ENCODE results near the gene PRKAR1B. TPM values are rescaled to one million over a fixed set of nuclear protein-coding genes. Genes with fewer than 3 reads are reported as not detected.

PRKAR1B gene
- total RNA-seq, 2 donors from 2014 or later = 2.0 to 3.4 TPM

- Histone ChIP-seq H3K36me3 (replicated peaks in 1 of 2; ENCODE audit: insufficient read depth in 1 of 2, low read depth in 2 of 2) (no peaks in the 10 kb centered on the region), H3K27me3 (no peaks in the 10 kb centered on the region), H3K4me1 (no peaks in the 10 kb centered on the region), H3K9me3 (no peaks in the 10 kb centered on the region), H3K4me3 (no peak overlapping the region), H3K27ac (no peak overlapping the region)
- intact Hi-C loops (cut with DNase I) = no loop called here
- no peak for TF ChIP-seq CTCF (IDR thresholded peaks at IDR 0.05)
- no peak for TF ChIP-seq POLR2A (IDR thresholded peaks at IDR 0.05)
- WGBS, 2 donors = 64 to 74% methylated on average over 5 of the region's 5 CpGs
- DNase-seq (no peak), ATAC-seq (no peak)
These were observed 96.5 kb downstream of the PRKAR1B start for GRCh38 chr7:630539-630938.

DNA sequence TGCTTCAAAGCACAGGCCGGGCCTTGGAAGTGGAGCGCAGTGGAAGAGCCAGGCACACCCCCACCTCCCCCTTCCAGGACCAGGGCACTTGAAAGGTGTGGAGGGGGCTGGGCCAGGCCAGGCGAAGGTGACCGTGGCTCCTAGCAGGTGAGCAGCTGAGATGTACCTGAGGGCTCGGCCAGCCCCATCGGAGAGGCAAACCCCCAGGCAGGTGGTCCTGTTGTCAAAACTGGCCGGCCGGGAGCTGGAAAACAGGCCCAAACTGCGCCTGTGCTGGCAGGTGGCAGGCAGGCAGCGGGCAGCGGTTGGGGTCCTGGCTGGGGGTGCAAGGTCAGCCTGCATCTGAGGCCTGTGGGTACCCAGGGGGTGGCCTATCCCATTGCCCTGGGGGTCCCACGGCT lies 97.0 kb downstream of the PRKAR1B start:
- H3K4me1 ChIP-seq = no peaks in the 10 kb centered on the region
- intact Hi-C loops (cut with DNase I) = no loop called here
- ATAC-seq = no peak
- no peaks in the 10 kb centered on the region for H3K36me3 ChIP-seq (replicated peaks in 1 of 2; ENCODE audit: insufficient read depth in 1 of 2, low read depth in 2 of 2)
- no peak overlapping the region for H3K4me3 ChIP-seq
- H3K27ac ChIP-seq = no peak overlapping the region
- H3K27me3 ChIP-seq = no peaks in the 10 kb centered on the region
- 94 to 99% methylated on average over 7 to 12 of the region's 12 CpGs for WGBS, 2 donors
- TF ChIP-seq CTCF (IDR thresholded peaks at IDR 0.05) (no peak), POLR2A (IDR thresholded peaks at IDR 0.05) (no peak)
- DNase-seq = no peak
- H3K9me3 ChIP-seq = no peaks in the 10 kb centered on the region

DNA sequence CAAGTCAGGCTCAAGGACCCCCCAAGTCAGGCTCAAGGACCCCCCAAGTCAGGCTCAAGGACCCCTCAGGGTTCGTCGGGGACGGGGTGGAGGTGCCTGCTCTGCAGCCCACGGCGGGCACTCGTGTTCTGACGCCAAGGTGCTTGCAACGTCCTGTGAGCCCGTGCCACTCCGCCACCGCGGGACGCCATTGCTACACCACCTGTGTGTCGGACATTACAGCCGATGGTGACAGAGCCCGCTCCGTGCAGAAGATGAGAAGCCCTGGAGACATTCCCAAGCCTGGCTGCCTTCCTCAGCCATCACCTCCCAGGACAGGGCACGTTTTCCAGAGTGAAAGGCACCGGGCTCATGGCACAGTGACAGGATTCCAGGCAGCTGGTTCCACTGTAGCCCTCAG lies 98.3 kb downstream of the PRKAR1B start:
- Histone ChIP-seq H3K4me1 (no peaks in the 10 kb centered on the region), H3K27me3 (no peaks in the 10 kb centered on the region), H3K4me3 (no peak overlapping the region), H3K27ac (no peak overlapping the region), H3K36me3 (replicated peaks in 1 of 2; ENCODE audit: insufficient read depth in 1 of 2, low read depth in 2 of 2) (no peaks in the 10 kb centered on the region), H3K9me3 (no peaks in the 10 kb centered on the region)
- TF ChIP-seq POLR2A (IDR thresholded peaks at IDR 0.05) (no peak), CTCF (IDR thresholded peaks at IDR 0.05) (no peak)
- intact Hi-C loops (cut with DNase I) = no loop called here
- DNase-seq (no peak), ATAC-seq (no peak)
- WGBS, 2 donors = 87 to 97% methylated on average over 3 to 19 of the region's 19 CpGs

DNA sequence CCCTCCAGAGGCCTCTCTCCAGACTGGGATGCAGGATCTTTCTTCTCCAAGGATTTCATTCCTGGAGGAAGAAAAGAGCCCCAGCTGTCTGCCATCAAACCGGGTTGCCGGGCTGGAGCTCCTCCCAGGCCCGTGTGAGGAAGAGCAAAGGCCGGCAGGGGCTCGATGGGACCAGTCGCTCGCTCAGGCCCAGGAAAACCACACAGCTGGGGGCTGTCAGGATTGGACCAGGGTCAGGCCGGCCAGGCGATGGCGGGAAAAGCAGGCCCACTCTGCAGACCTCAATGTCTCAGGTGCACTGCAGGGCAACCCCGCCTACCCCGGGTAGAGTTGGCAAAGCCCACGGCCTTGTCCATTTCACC lies 98.7 kb downstream of the PRKAR1B start:
- TF ChIP-seq POLR2A (IDR thresholded peaks at IDR 0.05) (no peak), CTCF (IDR thresholded peaks at IDR 0.05) (no peak)
- ATAC-seq (no peak), DNase-seq (no peak)
- Histone ChIP-seq H3K4me1 (no peaks in the 10 kb centered on the region), H3K4me3 (no peak overlapping the region), H3K36me3 (replicated peaks in 1 of 2; ENCODE audit: insufficient read depth in 1 of 2, low read depth in 2 of 2) (no peaks in the 10 kb centered on the region), H3K27ac (no peak overlapping the region), H3K9me3 (no peaks in the 10 kb centered on the region), H3K27me3 (no peaks in the 10 kb centered on the region)
- intact Hi-C loops (cut with DNase I) = no loop called here
- WGBS, 2 donors = 86 to 97% methylated on average over 1 to 12 of the region's 13 CpGs

- Histone ChIP-seq H3K9me3 (no peaks in the 10 kb centered on the region), H3K4me1 (no peaks in the 10 kb centered on the region), H3K27me3 (no peaks in the 10 kb centered on the region), H3K36me3 (replicated peaks in 1 of 2; ENCODE audit: insufficient read depth in 1 of 2, low read depth in 2 of 2) (no peaks in the 10 kb centered on the region), H3K4me3 (no peak overlapping the region), H3K27ac (no peak overlapping the region)
- no peak for DNase-seq
- 94 to 98% methylated on average over 8 to 32 of the region's 35 CpGs for WGBS, 2 donors
- ATAC-seq = no peak
- intact Hi-C loops (cut with DNase I) = no loop called here
- TF ChIP-seq CTCF (IDR thresholded peaks at IDR 0.05) = no peak
- no peak for TF ChIP-seq POLR2A (IDR thresholded peaks at IDR 0.05)
These were observed 99.2 kb downstream of the PRKAR1B start for GRCh38 chr7:627661-628401.
